ENCODE results near the gene CFDP1.
"Not testable (repeated sequence)": the region's sequence is repeated elsewhere in the genome, so short reads cannot be mapped to it uniquely, and the experiment has no call there.

CFDP1 gene

DNA sequence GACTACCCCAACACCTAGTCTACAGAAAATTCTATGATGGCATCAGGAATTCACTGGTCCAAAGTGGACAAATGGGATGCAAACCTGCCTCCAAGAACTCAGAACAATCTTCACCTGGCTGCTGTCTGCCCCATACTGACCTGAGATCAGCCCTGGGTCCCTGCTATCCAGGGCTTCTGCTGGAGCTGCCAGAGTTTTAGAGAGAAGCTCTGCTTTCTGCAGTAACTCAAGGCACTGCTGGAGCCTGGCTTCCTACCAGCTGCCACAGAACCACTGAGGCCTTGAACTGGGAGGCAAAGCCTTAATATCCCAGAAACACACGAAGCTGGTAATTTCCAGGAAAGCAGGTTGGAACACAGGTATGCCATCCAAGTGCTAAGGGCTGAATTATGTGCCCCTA is 23.7 kb upstream of the CFDP1 start:
- DNase-seq (ENCODE audit: low read depth): no peak
- Histone ChIP-seq H3K4me3 (ENCODE audit: low read length) (no peak overlapping the region), H3K4me1 (ENCODE audit: control insufficient read depth, insufficient read depth, low read length) (no peaks in the 10 kb centered on the region), H3K9ac (ENCODE audit: low read length) (no peak overlapping the region), H3K27me3 (replicated peaks; ENCODE audit: control insufficient read depth, insufficient read depth, low read length) (no peaks in the 10 kb centered on the region), H3K36me3 (ENCODE audit: control insufficient read depth, insufficient read depth, low read length, severe bottlenecking) (no peaks in the 10 kb centered on the region), H3K9me3 (ENCODE audit: control insufficient read depth, low read length) (no peaks in the 10 kb centered on the region)

DNA sequence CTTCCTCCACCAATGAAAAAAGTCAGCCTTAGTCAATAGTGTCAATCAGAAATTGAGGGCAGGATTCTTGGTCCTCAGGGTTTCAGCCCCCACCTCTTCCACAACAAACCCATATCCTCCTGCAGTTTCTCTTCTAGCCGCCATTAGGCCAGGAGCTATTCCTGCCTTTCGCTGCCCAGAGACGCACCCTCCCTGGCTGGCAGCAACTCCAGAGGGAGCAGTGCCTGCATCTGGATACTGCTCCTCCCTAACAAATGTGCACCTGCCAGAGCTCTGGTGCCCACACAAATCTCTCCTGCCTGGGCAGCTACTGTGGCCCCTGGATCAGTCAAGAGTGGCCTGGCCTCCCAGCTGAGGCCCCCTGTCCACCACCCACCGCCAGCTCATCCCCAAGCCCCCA is 23.2 kb upstream of the CFDP1 start:
- H3K4me3 ChIP-seq (ENCODE audit: low read length); DNase-seq (ENCODE audit: low read depth); H3K4me1 ChIP-seq (ENCODE audit: control insufficient read depth, insufficient read depth, low read length); H3K36me3 ChIP-seq (ENCODE audit: control insufficient read depth, insufficient read depth, low read length, severe bottlenecking); H3K9ac ChIP-seq (ENCODE audit: low read length); H3K27me3 ChIP-seq (replicated peaks; ENCODE audit: control insufficient read depth, insufficient read depth, low read length); H3K9me3 ChIP-seq (ENCODE audit: control insufficient read depth, low read length): not testable (repeated sequence)

DNA sequence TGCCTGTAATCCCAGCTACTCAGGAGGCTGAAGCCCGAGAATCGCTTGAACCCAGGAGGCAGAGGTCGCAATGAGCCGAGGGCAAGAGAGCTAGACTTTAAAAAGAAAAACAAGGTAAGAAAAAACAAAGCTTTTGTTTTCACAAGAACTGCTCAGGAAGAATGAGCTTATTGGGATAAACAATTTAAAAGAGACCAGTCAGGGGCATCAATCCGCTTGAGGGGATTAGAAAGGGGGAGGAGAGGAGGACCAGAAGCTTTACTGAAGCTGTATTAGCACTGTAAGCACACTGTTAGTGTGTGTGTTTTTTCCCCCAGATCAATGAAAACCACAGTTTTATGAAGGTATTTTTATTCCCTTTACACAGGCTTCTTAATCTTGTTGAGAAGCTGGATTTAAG is 22.4 kb upstream of the CFDP1 start:
- Histone ChIP-seq H3K4me1 (ENCODE audit: control insufficient read depth, insufficient read depth, low read length) (no peaks in the 10 kb centered on the region), H3K9ac (ENCODE audit: low read length) (no peak overlapping the region), H3K4me3 (ENCODE audit: low read length) (no peak overlapping the region), H3K27me3 (replicated peaks; ENCODE audit: control insufficient read depth, insufficient read depth, low read length) (no peaks in the 10 kb centered on the region), H3K9me3 (ENCODE audit: control insufficient read depth, low read length) (no peaks in the 10 kb centered on the region), H3K36me3 (ENCODE audit: control insufficient read depth, insufficient read depth, low read length, severe bottlenecking) (peaks cover 7% of the 10 kb centered on the region)
- DNase-seq (ENCODE audit: low read depth): no peak

DNA sequence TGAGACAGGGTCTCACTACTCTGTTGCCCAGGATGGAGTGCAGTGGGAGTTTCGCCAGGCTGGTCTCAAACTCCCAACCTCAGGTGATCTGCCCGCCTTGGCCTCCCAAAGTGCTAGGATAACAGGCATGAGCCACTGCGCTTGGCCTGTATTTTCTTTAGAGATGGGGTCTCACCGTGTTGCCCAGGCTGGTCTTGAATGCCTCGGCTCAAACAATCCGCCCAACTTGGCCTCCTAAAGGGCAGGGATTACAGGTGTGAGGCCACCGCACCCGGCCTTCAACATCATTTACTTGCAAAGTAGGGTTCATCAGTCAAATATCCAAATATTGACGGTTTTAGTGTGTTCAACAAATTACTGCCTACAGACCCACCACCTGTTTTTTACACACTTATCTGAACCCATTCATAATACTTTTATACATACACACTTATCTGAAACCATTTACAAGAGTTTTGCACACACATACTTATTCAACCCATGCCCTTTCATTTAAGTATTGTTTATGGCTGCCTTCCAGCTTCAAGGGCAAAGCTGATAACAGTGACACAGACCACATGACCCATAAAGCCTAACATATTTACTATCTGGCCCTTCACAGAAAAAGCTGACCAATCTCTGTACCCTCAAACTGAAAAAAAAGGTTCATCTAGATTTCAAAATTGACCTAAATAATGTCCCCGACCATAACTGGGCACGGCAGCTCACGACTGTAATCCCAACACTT is 19.3 kb upstream of the CFDP1 start:
- Histone ChIP-seq H3K27me3 (replicated peaks; ENCODE audit: control insufficient read depth, insufficient read depth, low read length) (no peaks in the 10 kb centered on the region), H3K36me3 (ENCODE audit: control insufficient read depth, insufficient read depth, low read length, severe bottlenecking) (peaks cover 21% of the 10 kb centered on the region), H3K9ac (ENCODE audit: low read length) (no peak overlapping the region), H3K4me3 (ENCODE audit: low read length) (no peak overlapping the region), H3K4me1 (ENCODE audit: control insufficient read depth, insufficient read depth, low read length) (no peaks in the 10 kb centered on the region), H3K9me3 (ENCODE audit: control insufficient read depth, low read length) (no peaks in the 10 kb centered on the region)
- no peak for DNase-seq (ENCODE audit: low read depth)

- Histone ChIP-seq H3K27me3 (replicated peaks; ENCODE audit: control insufficient read depth, insufficient read depth, low read length) (no peaks in the 10 kb centered on the region), H3K9me3 (ENCODE audit: control insufficient read depth, low read length) (no peaks in the 10 kb centered on the region), H3K36me3 (ENCODE audit: control insufficient read depth, insufficient read depth, low read length, severe bottlenecking) (peaks cover 27% of the 10 kb centered on the region), H3K4me3 (ENCODE audit: low read length) (no peak overlapping the region), H3K4me1 (ENCODE audit: control insufficient read depth, insufficient read depth, low read length) (no peaks in the 10 kb centered on the region), H3K9ac (ENCODE audit: low read length) (no peak overlapping the region)
- no peak for DNase-seq (ENCODE audit: low read depth)
Measured at GRCh38 chr16:75446416-75446815, 13.1 kb upstream of the CFDP1 start.

- Histone ChIP-seq H3K36me3 (ENCODE audit: control insufficient read depth, insufficient read depth, low read length, severe bottlenecking) (peaks cover 19% of the 10 kb centered on the region), H3K9me3 (ENCODE audit: control insufficient read depth, low read length) (no peaks in the 10 kb centered on the region)
- no peak for DNase-seq (ENCODE audit: low read depth)
Measured at GRCh38 chr16:75445298-75445697, 12.0 kb upstream of the CFDP1 start.

GRCh38 chr16:75443298-75443697 is 10.0 kb upstream of the CFDP1 start:
- Histone ChIP-seq H3K36me3 (ENCODE audit: control insufficient read depth, insufficient read depth, low read length, severe bottlenecking) (peaks cover 7% of the 10 kb centered on the region), H3K9ac (ENCODE audit: low read length) (no peak overlapping the region), H3K27me3 (replicated peaks; ENCODE audit: control insufficient read depth, insufficient read depth, low read length) (no peaks in the 10 kb centered on the region), H3K4me3 (ENCODE audit: low read length) (no peak overlapping the region), H3K9me3 (ENCODE audit: control insufficient read depth, low read length) (no peaks in the 10 kb centered on the region), H3K4me1 (ENCODE audit: control insufficient read depth, insufficient read depth, low read length) (no peaks in the 10 kb centered on the region)
- DNase-seq (ENCODE audit: low read depth): peak; percentile 70

More at GRCh38 chr16:75445298-75445697, 12.0 kb upstream of the CFDP1 start:
- H3K4me3 ChIP-seq (ENCODE audit: low read length): no peak overlapping the region
- H3K4me1 ChIP-seq (ENCODE audit: control insufficient read depth, insufficient read depth, low read length): no peaks in the 10 kb centered on the region
- no peaks in the 10 kb centered on the region for H3K27me3 ChIP-seq (replicated peaks; ENCODE audit: control insufficient read depth, insufficient read depth, low read length)
- no peak overlapping the region for H3K9ac ChIP-seq (ENCODE audit: low read length)

DNA sequence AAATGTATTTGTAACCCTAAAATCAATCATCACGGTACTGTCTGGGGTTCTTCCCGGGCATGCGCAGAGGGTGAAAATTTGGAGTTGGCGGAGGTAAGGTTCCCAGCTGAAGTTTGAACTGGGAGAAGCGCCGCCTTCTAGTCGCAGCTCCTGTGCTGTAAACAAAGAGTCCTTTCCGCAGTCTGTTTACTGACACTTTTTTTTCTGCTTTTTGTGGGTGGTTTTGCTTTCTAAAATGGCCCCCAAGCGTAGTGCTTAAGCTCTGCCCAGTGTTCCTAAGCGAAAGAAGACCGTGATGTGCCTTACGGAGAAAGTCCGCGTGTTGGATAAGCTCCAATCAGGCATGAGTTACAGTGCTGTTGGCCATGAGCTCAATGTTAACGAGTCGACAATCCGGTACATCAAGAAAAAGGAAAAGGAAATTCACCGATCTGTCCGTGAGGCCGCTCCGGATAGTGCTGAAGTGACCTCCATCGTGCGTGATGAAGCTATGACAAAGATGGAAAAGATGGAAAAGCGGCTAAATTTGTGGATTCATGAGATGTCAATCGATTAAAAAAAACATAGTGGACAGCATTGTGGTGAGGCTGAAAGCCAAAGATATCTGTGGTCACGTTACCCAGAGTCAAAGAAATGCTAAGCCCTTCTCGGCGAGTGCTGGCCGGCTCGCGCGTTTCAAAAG is 570 bp upstream of the CFDP1 start:
- peak overlapping the region; percentile 88 for H3K9ac ChIP-seq (ENCODE audit: low read length)
- H3K4me3 ChIP-seq (ENCODE audit: low read length): peak overlapping the region; percentile 98
- no peaks in the 10 kb centered on the region for H3K27me3 ChIP-seq (replicated peaks; ENCODE audit: control insufficient read depth, insufficient read depth, low read length)
- peak; percentile 94 for DNase-seq (ENCODE audit: low read depth)
- no peaks in the 10 kb centered on the region for H3K36me3 ChIP-seq (ENCODE audit: control insufficient read depth, insufficient read depth, low read length, severe bottlenecking)
- no peaks in the 10 kb centered on the region for H3K9me3 ChIP-seq (ENCODE audit: control insufficient read depth, low read length)
- H3K4me1 ChIP-seq (ENCODE audit: control insufficient read depth, insufficient read depth, low read length): peaks cover 14% of the 10 kb centered on the region

DNA sequence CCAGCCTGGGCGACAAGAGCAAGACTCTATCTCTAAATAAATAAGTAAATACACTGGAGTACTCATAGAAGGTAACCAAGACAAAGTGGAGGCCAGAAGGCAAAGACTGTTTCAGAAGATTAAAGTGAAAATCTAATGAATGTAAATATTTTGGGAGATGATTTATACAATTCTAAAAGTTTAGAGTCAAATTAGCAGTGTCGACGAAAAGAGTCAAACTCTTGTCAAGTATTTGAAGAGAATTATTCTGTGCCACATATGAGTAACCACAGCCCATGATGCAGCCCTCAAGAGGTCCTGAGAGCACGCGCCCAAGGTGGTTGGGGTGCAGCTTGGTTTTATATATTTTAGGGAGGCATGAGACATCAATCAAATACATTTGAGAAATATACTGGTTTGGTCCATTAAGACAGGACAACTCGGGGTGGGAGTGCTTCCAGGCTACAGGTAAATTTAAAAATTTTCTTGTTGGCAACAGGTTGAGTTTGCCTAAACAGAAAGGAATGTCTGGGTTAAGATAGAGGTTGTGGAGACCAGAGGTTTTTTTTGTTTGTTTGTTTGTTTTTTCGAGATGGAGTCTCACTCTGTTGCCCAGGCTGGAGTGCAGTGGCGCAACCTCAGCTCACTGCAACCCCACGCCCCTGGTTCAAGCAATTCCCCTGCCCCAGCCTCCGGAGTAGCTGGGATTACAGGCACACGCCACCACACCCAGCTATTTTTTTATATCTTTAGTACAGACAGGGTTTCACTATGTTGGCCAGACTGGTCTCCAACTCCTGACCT is 3.5 kb downstream of the CFDP1 start:
- no peak for DNase-seq (ENCODE audit: low read depth)
- Histone ChIP-seq H3K36me3 (ENCODE audit: control insufficient read depth, insufficient read depth, low read length, severe bottlenecking) (no peaks in the 10 kb centered on the region), H3K9me3 (ENCODE audit: control insufficient read depth, low read length) (no peaks in the 10 kb centered on the region), H3K4me1 (ENCODE audit: control insufficient read depth, insufficient read depth, low read length) (peaks cover 22% of the 10 kb centered on the region), H3K9ac (ENCODE audit: low read length) (no peak overlapping the region), H3K4me3 (ENCODE audit: low read length) (no peak overlapping the region), H3K27me3 (replicated peaks; ENCODE audit: control insufficient read depth, insufficient read depth, low read length) (no peaks in the 10 kb centered on the region)

DNA sequence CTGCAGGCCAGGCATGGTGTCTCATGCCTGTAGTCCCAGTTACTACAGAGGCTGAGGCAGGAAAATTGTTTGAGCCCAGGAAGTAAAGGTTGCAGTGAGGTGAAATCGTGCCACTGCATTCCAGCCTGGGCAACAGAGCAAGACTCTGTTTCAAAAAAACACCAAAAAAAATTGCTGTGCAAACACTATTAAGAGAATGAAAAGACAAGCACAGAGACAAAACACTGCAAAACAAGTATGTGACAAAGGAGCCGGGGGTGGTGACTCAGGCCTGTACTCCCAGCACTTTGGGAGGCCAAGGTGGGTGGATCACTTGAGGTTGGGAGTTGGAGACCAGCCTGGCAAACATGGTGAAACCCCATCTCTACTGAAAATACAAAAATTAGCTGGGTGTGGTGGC is 6.8 kb downstream of the CFDP1 start:
- H3K9me3 ChIP-seq (ENCODE audit: control insufficient read depth, low read length); H3K9ac ChIP-seq (ENCODE audit: low read length); H3K27me3 ChIP-seq (replicated peaks; ENCODE audit: control insufficient read depth, insufficient read depth, low read length); DNase-seq (ENCODE audit: low read depth); H3K36me3 ChIP-seq (ENCODE audit: control insufficient read depth, insufficient read depth, low read length, severe bottlenecking); H3K4me3 ChIP-seq (ENCODE audit: low read length): not testable (repeated sequence)
- H3K4me1 ChIP-seq (ENCODE audit: control insufficient read depth, insufficient read depth, low read length): peaks cover 22% of the 10 kb centered on the region

DNA sequence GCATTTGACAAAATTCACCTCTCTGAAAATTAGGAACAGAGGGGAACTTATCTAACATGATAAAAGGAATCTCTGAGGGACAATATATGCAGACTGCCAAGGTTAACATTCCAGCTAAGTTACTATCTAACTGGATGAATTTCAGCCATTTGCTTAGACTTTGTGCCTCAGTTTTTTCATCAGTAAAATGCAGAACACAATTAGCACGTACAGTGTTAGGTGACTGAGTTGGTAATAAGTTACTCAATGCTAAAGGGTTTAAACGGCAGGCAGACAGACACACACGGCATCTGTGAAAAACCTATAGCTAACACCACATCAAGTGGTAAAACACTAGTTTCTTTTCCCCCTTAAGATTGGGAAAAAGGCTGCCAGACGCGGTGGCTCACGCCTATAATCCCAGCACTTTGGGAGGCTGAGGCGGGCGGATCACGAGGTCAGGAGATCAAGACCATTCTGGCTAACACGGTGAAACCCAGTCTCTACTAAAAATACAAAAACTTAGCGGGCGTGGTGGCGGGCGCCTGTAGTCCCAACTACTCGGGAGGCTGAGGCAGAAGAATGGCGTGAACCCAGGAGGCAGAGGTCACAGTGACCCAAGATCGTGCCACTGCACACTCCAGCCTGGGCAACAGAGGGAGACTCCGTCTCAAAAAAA is 9.1 kb downstream of the CFDP1 start:
- Histone ChIP-seq H3K9ac (ENCODE audit: low read length) (peak overlapping the region; percentile 30), H3K4me1 (ENCODE audit: control insufficient read depth, insufficient read depth, low read length) (peaks cover 31% of the 10 kb centered on the region), H3K4me3 (ENCODE audit: low read length) (peak overlapping the region; percentile 64)
- not testable (repeated sequence) for DNase-seq (ENCODE audit: low read depth); H3K9me3 ChIP-seq (ENCODE audit: control insufficient read depth, low read length); H3K36me3 ChIP-seq (ENCODE audit: control insufficient read depth, insufficient read depth, low read length, severe bottlenecking); H3K27me3 ChIP-seq (replicated peaks; ENCODE audit: control insufficient read depth, insufficient read depth, low read length)

Data from adipocyte (in vitro differentiated cells).